Activated CD4-positive, alpha-beta T cell treated with anti-CD3 and anti-CD28 coated beads, Interleukin-2, amount 50 U/mL, for 24 hours (primary cell): ENCODE data around the gene ZNF668.
"Not testable (repeated sequence)": the region's sequence is repeated elsewhere in the genome, so short reads cannot be mapped to it uniquely, and the experiment has no call there.

Experiments
- DNase-seq, 2 donors: peaks; one replicate each; pipeline ENCODE4 v3.0.0-alpha.2; 2020; ENCODE audit warnings: low read depth in 1 of 2, low spot score in 1 of 2

The ZNF668 gene

GRCh38 chr16:31061126-31061812, 12.8 kb downstream of the ZNF668 start:
- DNase-seq = no peak

DNA sequence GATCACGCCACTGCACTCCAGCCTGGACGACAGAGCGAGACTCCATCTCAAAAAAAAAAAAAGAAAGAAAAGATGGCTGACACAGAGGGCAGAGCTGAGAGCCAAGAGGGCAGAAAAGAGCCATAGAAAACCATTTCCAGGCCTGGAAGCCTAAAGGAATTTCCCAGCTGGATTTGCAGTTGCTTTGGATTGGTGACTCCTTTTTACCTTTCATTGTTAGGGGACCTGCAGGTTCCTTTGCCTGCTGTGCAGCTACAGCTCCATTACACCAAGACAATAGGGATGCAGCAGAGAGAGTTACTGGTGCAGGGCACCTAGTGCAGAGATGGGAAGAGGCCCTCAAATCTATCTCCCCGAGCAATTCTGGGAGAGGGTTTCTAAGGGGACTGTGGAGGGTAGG, 18.4 kb downstream of the ZNF668 start:
- no peak for DNase-seq

- no peak for DNase-seq
These were observed 21.9 kb downstream of the ZNF668 start for GRCh38 chr16:31052114-31052513.

DNA sequence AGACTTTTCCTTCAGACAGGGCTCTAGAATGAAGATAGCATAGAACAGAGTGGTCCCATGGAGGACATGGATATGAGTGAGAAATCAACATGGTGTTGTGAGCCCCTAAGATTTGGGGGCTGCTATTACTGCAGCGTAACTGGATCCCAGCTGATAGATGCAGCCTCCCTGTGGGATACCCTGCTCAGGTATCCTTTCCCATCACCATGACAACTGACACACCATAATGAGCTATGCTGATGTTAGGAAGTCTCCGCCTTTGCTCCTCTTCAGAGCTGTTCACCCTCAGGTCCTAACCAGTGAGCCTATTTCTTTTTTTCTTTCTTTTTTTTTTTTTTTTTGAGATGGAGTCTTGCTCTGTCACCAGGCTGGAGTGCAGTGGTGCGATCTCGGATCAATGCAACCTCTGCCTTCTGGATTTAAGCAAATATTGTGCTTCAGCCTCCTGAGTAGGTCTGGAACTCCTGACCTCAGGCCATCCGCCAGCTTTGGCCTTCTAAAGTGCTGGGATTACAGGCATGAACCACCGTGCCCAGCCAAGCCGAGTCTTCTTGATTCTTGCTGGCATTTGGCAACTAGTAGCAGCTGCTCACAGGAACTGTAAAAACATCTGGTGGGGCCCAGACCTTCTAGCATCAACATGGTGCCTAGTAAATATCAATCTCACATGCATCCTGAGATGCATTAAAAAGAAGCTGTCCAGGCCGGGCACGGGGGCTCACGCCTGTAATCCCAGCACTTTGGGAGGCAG, 23.6 kb downstream of the ZNF668 start:
- no peak for DNase-seq

GRCh38 chr16:31043898-31044481, 30.1 kb downstream of the ZNF668 start:
- DNase-seq = no peak

DNA sequence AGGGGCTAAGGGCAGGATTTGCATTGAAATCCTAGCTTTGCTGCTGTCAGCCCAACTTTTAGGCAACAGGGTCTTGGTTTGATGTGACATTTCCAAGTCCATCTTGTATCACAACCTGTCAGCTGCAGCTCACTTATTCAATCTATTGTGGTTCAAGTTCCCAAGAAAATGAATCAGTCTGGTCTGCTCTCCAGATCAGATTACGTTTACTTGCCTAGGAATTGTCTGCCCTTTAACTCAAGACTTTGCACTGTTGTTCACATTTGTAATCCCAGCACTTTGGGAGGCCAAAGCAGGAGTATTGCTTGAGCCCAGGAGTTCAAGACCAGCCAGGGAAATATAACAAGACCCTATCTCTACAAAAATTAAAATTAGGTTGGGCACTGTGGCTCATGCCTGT, 30.7 kb downstream of the ZNF668 start:
- DNase-seq = no peak

DNA sequence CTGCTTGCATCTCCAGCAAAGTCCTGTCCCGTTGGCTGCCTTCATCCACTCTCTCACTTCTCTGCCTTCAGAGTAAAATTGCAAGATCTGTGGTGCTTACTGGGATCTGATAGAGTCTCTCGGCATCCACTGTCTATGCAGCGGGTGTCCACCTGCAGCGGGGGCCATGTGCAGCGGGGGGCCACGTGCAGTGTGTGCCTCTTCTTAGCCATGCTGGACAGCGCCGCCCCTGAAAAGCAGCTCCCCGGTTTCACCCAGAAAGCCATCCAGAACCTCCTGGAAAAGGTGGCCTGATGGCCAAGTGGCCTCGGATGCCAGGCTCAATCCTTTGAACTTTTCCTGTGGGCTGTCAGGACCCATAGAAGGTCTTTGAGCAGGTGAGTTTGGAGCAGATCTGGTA, 31.2 kb downstream of the ZNF668 start:
- no peak for DNase-seq

- DNase-seq = no peak
These were observed 35.0 kb downstream of the ZNF668 start for GRCh38 chr16:31038993-31039392.

GRCh38 chr16:31036691-31037090, 37.3 kb downstream of the ZNF668 start:
- no peak for DNase-seq

- peak; percentile 79 to 86 for DNase-seq
These were observed 40.1 kb downstream of the ZNF668 start for GRCh38 chr16:31033709-31034492.

DNA sequence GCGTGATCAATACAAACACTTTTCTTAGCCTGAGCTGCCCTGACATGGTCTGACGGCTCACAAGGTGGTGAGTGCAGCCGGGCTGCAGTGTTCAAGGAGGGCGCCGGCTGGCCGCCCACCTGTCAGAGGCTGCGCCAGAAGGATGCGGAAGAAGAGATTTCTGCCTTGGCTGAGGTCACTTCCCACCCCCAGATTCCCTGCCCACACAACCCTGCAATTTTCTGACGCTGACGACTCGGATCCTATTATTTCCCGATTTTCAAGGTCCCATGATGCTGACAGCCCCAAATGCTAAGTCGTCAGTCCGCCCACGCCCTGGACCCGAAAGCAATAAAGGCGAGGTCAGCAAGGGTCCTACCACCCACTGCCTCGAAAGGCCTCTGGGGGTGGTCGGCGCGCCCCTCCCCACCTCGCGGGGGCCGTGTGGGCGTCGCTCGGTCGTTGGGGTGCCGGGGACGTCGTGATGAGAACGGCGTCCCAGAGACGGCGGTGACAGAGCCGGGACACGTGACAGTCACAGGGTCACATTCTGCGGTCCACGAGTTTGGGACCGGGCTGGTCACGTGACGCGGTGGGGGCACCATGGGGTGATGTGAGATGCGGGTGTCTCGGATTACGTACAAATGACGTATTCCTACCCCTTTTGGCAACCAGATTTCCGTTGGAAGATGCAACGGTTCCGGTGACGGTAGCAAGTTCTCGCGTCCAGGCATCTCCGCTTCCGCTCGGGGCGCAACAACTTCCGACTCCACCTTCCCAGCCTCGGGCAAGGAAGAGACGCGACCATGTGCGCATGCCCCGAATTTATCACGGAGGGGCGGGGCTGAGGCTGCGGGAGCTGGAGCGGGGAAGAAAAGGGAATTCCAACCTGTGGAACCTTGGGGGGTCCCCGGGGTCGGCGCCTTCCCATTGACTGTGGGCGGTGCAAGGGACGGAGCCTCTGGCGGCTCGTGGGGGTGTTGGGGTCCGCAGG, 41.0 kb downstream of the ZNF668 start, which contains the start of gene STX4:
STX4 (plus strand) TSS at position 823 of the 973 bp plus-strand sequence. CDS start 248 bp downstream, outside the sequence.
- DNase-seq = peak; percentile 95 to 96

GRCh38 chr16:31031276-31031675, 42.8 kb downstream of the ZNF668 start:
- DNase-seq = no peak

DNA sequence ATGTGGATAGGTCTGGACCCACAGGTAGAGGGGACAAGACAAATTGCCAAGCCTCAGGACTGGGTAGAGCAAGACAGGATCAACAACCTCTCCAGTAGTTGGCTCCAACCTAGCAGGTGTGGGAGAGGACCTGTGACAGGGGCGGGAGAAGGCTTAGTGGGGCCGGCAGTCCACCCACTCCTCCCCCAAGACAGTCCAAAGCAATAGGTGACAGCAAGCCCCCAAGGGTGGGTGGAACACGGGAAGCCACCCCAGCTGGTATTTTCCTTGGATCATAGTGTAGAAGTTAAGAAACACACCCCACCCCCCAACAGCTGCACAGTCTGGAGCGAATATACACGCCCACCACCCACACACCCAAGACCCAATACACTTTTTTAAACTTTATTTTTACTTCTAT, 44.8 kb downstream of the ZNF668 start:
- DNase-seq = no peak

GRCh38 chr16:31025339-31025738, 48.7 kb downstream of the ZNF668 start:
- no peak for DNase-seq

- no peak for DNase-seq
These were observed 50.3 kb downstream of the ZNF668 start for GRCh38 chr16:31023627-31024226.

DNA sequence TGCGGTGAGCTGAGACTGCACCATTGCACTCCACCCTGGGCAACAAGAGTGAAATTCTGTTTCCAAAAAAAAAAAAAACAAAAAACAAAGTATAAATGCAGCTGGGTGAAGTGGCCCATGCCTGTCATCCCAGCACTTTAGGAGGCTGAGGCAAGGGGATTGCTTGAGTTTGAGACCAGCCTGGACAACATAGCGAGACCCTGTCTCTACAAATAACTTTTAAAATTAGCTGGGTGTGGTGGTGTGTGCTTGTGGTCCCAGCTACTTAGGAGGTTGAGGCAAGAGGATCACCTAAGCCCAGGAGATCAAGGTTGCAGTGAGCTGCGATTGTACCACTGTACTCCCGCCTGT, 50.8 kb downstream of the ZNF668 start:
- no peak for DNase-seq

GRCh38 chr16:31022544-31023251, 51.3 kb downstream of the ZNF668 start:
- DNase-seq = no peak

DNA sequence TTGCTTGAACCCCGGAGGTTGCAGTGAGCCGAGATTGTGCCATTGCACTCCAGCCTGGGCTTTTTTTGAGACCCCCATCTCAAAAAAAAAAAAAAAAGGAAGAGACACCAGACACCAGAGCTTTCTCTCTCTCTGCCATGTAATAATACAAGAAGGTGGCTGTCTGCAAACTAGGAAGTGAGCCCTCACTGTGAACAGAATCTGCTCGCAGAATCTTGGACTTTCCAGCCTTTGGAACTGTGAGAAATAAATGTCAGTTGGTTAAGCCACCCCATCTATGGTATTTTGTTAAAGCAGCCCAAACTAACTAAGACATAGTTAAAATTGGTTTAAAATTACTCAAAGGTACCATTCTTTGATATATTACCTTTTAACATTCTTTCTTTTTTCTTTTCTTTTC, 53.5 kb downstream of the ZNF668 start:
- no peak for DNase-seq

DNA sequence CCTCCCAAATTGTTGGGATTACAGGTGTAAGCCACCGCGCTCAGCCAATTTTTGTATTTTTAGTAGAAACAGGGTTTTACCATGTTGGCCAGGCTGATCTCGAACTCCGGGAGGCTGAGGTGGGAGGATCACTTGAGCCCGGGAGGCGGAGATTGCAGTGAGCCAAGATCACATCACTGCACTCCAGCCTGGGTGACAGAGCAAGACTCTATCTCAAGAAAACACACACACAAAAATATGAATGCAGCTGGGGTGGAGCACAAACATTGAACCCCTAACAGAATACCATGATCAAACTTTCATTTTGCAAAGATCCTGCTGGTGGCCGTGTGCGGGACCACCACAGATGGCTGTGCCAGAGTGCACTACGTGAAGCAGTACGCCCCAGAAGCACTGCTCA, 56.3 kb downstream of the ZNF668 start:
- not testable (repeated sequence) for DNase-seq
